Omental fat pad (tissue), 4 donors: ENCODE measurements around the gene IFT43. TPM values are rescaled to one million over a fixed set of nuclear protein-coding genes. Genes with fewer than 3 reads are reported as not detected.
A peak's percentile ranks its signal among the peaks of the same experiment; 100 is the strongest.

Experiments used
- ATAC-seq: fragments of 150-250 bp; one replicate; pipeline ENCODE4 v1.9.1; 2016; ENCODE audit warnings: mild to moderate bottlenecking, moderate library complexity; ENCODE audit not compliant: low FRiP score
- DNase-seq: peaks from one replicate; pipeline ENCODE4 v3.0.0-alpha.2; 2019; ENCODE audit warnings: low spot score
- total RNA-seq, 4 donors: library from RNA; depleted of rRNA; stranded (reverse); fragments of >200 nt; gene quantifications; one replicate each; pipeline ENCODE4 v1.1.0, GENCODE V29; 2016
- TF ChIP-seq, protein P1 (sequence below), 3 donors: fragments of 450-650 bp; IDR thresholded peaks; one replicate each; pipeline ENCODE4 v1.5.1; 2016 to 2017; ENCODE audit warnings: antibody characterized with exemption in 3 of 3, mild to moderate bottlenecking in 3 of 3, moderate library complexity in 2 of 3

IFT43 gene
- 10 to 100 TPM; 28.7 to 38.8 (median 32.4) TPM for total RNA-seq

GRCh38 chr14:75985618-75986438 is at the start of gene IFT43:
Gene IFT43 (plus strand): TSS chr14:75985763. CDS start chr14:75985787, 24 bp downstream.
- TF ChIP-seq, protein P1, sequence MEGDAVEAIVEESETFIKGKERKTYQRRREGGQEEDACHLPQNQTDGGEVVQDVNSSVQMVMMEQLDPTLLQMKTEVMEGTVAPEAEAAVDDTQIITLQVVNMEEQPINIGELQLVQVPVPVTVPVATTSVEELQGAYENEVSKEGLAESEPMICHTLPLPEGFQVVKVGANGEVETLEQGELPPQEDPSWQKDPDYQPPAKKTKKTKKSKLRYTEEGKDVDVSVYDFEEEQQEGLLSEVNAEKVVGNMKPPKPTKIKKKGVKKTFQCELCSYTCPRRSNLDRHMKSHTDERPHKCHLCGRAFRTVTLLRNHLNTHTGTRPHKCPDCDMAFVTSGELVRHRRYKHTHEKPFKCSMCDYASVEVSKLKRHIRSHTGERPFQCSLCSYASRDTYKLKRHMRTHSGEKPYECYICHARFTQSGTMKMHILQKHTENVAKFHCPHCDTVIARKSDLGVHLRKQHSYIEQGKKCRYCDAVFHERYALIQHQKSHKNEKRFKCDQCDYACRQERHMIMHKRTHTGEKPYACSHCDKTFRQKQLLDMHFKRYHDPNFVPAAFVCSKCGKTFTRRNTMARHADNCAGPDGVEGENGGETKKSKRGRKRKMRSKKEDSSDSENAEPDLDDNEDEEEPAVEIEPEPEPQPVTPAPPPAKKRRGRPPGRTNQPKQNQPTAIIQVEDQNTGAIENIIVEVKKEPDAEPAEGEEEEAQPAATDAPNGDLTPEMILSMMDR (IDR thresholded peaks at IDR 0.05): no peak
- DNase-seq: peak; percentile 94
- ATAC-seq: peak; percentile 30

DNA sequence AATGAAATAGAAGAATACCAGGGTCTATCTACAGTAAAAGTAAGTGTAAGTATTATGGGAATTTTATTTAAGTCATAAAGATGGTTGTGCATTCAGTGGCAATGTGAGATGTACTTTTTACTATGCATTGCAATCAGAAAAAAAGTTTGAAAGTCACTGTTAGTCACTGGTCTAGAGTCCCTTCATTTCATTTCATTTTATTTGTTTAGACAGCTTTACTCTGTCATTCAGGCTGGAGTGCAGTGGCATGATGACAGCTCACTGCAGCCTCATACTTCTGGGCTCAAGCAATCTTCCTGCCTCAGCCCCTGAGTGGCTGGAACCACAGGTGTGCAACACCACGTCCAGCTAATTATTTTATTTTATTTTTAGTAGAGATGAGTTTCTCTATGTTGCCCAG is 46.4 kb upstream of the IFT43 start:
- no peak for DNase-seq
- TF ChIP-seq, protein P1 (IDR thresholded peaks at IDR 0.05): no peak
- no peak for ATAC-seq

- TF ChIP-seq, protein P1 (IDR thresholded peaks at IDR 0.05): no peak
- no peak for DNase-seq
- ATAC-seq: no peak
Measured at GRCh38 chr14:75941030-75941429, 44.5 kb upstream of the IFT43 start.

DNA sequence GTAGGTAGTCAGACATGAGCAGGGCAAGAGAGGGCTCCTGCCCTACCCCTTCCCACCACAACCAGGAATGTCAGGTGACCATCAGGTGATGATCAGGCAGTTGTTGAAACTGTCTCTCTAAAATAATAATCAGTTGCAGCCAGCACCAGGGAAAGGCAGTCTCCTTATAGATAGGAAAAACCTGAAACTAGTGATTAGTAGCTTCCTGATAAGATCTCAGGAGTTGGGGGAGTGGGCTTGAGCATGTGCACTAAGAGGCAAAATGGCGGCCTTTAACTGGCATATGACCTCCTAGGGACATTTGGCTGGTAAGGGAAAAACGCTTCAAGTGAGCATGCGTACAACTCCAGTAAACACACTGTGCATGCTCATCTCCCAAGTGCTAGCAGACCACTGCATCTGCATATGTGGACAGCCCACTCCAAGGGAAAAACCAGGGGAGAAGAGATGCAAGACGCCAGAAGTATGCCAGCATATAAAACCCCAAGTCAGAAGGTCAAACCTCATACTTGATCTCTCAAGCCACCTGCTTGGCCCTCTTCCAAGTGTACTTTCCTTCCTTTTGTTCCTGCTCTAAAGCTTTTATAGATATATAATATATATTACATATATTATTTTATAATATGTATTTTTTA is 40.8 kb upstream of the IFT43 start:
- ATAC-seq (no peak), DNase-seq (no peak)
- TF ChIP-seq, protein P1 (IDR thresholded peaks at IDR 0.05): no peak

DNA sequence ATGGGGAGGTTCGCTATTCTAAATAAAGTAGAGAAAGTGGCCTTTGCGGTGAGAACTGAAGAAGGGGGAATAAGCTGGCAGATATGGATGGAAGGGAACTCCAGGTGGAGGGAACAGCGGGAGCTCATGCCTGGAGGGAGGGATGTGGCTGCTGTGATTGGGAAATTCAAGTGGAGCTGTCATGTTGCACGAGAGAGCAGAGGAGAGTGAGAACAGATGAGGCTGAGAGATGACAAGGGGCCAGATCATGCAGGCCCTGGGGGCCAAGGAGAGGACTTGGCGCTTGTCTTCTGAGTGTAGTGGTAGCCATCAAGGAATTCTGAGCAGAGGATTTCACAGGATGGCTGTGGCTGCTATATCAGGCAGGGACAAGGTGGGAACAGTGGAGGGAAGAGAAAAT is 38.8 kb upstream of the IFT43 start:
- TF ChIP-seq, protein P1 (IDR thresholded peaks at IDR 0.05): no peak
- ATAC-seq (no peak), DNase-seq (no peak)

DNA sequence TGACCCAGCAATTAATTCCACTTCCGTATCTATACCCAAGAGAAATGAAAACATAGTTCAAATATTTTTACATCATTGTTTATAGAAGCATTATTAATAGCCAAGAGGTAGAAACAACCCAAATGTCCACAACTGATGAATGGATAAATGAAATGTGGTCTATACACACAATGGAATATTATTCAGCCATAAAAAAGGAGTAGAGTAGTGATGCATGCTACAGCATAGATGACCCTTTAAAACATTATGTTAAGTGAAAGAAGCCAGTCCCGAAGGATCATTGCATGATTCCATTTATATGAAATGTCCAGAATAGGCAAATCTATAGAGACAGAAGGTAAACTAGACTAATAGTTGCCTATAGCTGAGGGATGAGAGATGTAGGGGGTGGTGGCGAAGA is 33.1 kb upstream of the IFT43 start:
- TF ChIP-seq, protein P1 (IDR thresholded peaks at IDR 0.05): no peak
- no peak for ATAC-seq
- no peak for DNase-seq
